ENCODE data around the gene IGFL2.
"Not testable (repeated sequence)": the region's sequence is repeated elsewhere in the genome, so short reads cannot be mapped to it uniquely, and the experiment has no call there.

IGFL2 gene

GRCh38 chr19:46142294-46142693 lies 5.7 kb upstream of the IGFL2 start:
- DNase-seq (ENCODE audit: low spot score), result no peak

GRCh38 chr19:46144756-46145155 lies 3.3 kb upstream of the IGFL2 start:
- no peak for DNase-seq (ENCODE audit: low spot score)

- no peak for DNase-seq (ENCODE audit: low spot score)
Observed at GRCh38 chr19:46147166-46147740, 785 bp upstream of the IGFL2 start.

DNA sequence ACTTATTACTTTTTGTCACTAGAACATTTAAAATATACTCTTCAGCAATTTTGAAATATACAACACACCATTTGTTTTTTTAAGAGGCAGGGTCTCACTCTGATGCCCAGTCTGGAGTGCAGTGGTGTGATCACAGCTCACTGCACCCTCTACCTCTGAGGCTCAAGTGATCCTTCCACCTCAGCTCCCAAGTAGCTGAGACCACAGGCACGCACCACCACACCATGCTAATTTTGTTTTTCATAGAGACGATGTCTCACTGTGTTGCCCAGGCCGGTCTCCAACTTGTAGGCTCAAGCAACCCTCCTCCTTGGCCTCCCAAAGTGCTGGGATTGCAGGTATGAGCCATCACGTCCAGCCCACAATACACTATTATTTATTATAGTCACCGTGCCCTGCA lies 2.6 kb downstream of the IGFL2 start:
- no peak for DNase-seq (ENCODE audit: low spot score)

GRCh38 chr19:46155237-46155636 lies 7.2 kb downstream of the IGFL2 start:
- DNase-seq (ENCODE audit: low spot score), result no peak

GRCh38 chr19:46159418-46160232 lies 11.6 kb downstream of the IGFL2 start:
- DNase-seq (ENCODE audit: low spot score), result no peak

- DNase-seq (ENCODE audit: low spot score), result no peak
Observed at GRCh38 chr19:46160233-46160775, 12.3 kb downstream of the IGFL2 start.

GRCh38 chr19:46161642-46162257 lies 13.7 kb downstream of the IGFL2 start:
- DNase-seq (ENCODE audit: low spot score), result not testable (repeated sequence)

- DNase-seq (ENCODE audit: low spot score), result no peak
Observed at GRCh38 chr19:46162731-46163130, 14.7 kb downstream of the IGFL2 start.

DNA sequence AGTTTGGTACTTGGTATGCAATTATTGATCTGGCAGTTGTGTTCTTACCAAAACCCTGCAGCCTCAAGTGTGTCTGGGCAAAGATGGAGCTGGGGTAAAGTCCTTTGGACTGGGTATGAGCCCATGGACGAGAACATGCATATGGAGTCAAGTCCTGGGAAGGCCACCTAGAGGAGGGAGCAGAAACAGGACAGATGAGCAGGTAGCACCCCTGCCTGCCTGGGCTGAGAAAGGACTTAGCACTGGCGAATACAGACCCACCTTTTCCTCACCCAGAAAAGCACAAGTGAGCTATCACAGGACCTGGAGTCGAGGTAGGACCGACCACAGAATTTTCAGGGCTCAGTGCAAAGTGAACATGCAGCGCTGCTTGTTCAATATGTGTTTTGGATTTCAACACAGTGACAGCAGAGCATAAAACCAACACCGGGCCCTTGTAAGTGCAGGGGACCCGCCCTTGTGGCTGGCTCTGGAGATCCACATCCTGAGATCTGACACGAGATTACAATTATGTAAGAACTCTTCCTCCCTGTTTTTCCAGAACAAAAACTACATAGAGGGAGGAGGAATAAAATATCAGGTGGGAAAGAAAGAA lies 25.9 kb downstream of the IGFL2 start:
- no peak for DNase-seq (ENCODE audit: low spot score)

- DNase-seq (ENCODE audit: low spot score), result no peak
Observed at GRCh38 chr19:46176116-46176860, 28.2 kb downstream of the IGFL2 start.

DNA sequence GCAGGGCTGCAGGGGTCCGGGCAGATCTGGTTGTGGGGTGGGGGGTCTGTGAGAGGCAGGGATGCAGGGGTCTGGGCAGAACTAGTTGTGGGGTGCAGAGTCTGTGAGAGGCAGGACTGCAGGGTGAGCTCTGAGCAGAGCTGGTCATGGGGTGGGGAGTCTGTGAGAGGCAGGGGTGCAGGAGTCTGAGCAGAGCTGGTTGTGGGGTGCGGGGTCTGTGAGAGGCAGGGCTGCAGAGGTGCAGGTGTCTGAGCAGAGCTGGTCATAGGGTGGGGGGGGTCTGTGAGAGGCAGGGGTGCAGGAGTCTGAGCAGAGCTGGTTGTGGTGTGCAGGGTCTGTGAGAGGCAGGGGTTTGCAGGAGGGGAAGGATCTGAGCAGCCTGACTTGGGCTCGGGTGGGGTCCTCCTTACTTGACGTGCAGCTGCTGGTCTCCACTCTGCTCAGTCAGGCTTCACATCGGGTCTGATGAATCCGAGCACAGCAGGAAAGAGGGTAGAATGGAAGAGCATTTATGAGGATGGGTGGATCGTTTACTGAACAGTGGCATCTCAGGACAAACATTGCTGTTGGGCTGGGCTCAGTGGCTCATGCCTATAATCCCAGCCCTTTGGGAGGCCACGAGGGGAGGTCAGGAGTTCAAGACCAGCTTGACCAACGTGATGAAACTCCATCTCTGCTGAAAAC lies 31.2 kb downstream of the IGFL2 start:
- DNase-seq (ENCODE audit: low spot score), result no peak

DNA sequence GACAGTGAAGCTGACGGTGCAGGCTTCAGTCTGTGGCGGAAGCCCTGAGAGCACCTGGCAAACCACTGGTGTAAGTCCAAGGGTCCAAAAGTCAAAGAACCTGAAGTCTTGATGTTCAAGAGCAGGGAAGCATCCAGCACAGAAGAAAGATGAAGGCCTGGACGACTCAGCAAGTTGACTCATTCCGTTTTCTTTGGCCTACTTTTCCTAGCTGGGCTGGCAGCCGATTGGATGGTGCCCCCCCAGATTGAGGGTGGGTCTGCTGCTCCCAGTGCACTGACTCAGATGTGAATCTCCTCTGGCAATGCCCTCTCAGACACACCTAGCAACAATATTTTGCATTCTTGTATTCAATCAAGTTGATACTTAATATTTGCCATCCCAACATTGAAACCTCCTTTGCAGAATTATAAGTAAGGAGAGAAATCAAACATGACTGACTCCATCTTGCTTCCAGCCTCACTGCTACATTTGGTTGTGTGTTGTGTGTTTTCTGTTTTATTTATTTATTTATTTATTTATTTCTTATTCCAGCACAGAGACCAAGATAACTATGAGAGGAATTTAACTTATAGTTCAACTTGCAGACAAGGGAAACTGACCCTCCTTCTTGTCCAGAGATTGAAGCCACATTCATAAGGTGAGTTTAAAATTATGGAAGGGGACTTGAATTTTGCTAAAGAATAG lies 32.8 kb downstream of the IGFL2 start:
- DNase-seq (ENCODE audit: low spot score), result no peak

DNA sequence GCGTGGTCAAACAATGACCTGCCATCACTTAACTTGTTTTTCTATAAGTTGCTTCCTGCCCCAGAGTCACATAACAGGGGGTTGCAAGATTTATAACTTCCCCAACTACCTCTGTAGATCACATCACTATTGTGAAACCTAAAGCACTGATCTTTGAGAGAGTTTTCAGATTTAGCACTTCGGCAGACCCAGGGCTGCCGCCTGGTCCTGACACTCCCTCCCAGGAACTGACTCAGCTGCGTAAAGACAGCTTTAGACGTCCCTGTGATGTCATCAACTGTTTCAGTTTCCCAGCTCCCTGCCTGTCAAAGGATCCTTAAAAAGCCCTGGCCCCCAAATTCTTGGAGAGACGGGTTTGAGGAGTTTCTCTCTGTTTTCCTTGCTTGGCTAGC lies 33.3 kb downstream of the IGFL2 start:
- DNase-seq (ENCODE audit: low spot score), result peak; percentile 8

DNA sequence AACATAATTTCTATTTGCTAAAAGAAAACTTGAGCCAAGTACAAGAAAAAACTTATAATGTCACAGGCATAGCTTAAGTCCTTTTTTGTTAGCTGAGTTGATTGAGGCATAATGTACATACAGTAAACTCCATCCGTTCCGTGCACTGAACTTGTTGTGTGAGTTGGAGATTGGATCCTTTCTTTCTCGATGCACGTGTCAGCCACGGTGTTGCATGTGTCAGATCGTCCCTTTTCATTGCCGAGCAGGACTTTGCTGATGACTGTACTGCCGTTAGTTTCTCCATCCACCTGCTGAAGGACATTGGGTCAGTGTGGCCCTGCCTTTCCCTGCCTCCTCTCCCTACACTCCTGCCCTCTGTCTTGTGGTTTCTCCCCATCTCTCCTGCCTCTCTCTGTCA lies 34.4 kb downstream of the IGFL2 start:
- no peak for DNase-seq (ENCODE audit: low spot score)

GRCh38 chr19:46184775-46185710 lies 37.0 kb downstream of the IGFL2 start:
- DNase-seq (ENCODE audit: low spot score), result not testable (repeated sequence)

GRCh38 chr19:46186101-46186716 lies 38.2 kb downstream of the IGFL2 start:
- DNase-seq (ENCODE audit: low spot score), result no peak

DNA sequence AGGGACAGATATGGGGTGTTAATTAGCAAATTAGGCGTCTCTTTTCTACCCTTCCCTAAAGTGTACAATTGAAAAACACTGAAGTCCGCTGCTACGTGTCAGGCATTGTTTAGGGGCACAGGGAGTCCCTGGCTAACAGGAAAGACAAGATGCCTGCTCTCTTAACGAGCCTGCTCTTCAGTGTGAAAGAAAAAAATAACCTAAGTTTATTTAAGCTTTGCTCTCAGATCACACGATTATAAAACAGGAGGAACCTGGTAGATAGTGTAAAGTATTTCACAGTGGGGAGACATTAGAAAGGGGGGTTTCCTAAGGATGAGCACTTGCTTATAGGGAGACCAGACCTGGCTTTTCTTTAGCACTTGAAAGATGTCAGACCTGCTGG lies 38.7 kb downstream of the IGFL2 start:
- no peak for DNase-seq (ENCODE audit: low spot score)

Data from activated CD4-positive, alpha-beta T cell treated with anti-CD3 and anti-CD28 coated beads, Interleukin-2, Interleukin-4, amounts not matched to agents 100 ng/mL and 50 ng/mL, durations not matched to agents 16 hours and 8 hours (primary cell).